IMR-90 (cell line): ENCODE results near the gene RAD51B. TPM values are rescaled to one million over a fixed set of nuclear protein-coding genes. Genes with fewer than 3 reads are reported as not detected.

Source experiments
- ATAC-seq: fragments of 200-7000 bp; cut with Tn5 transposase; 2 replicates; pipeline ENCODE4 v1.9.1; 2020; ENCODE audit warnings: low read depth, mild to moderate bottlenecking, moderate library complexity
- BruUV-seq: library from RNA; stranded (reverse); fragments of 400-500 nt; replicated peaks from 2 replicates; lab custom pipeline; 2021; lab: Mats Ljungman, UMichigan
- CTCF ChIA-PET: fragments of 300-600 bp; formaldehyde crosslinking; extraction: SDS; loops from one replicate; lab custom pipeline; 2021; ENCODE audit warnings: antibody characterized with exemption; lab: Yijun Ruan, JAX
- POLR2A ChIA-PET: fragments of 300-600 bp; sonication (Branson Sonifier 250); formaldehyde crosslinking; loops from one replicate; lab custom pipeline; 2022; ENCODE audit warnings: antibody characterized with exemption; ENCODE audit not compliant: unreplicated experiment; lab: Charles Lee
- DNase-seq: peaks from one replicate; pipeline ENCODE4 v3.0.0; 2013
- H2AFZ ChIP-seq: replicated peaks from 2 replicates; pipeline ENCODE3; 2013; ENCODE audit warnings: low read length, mild to moderate bottlenecking; ENCODE audit not compliant: poor library complexity
- H2AK5ac ChIP-seq: 2 replicates; pipeline ENCODE4 v1.6.1; 2013; ENCODE audit warnings: low read depth, low read length, inconsistent platforms
- H2AK9ac ChIP-seq: replicated peaks from 2 replicates; pipeline ENCODE3; 2013; ENCODE audit warnings: mild to moderate bottlenecking, low read depth, low read length, moderate library complexity; ENCODE audit not compliant: poor library complexity
- H2BK120ac ChIP-seq: 2 replicates; pipeline ENCODE4 v1.6.1; 2013; ENCODE audit warnings: low read depth, low read length, inconsistent platforms
- H2BK15ac ChIP-seq: 3 replicates; pipeline ENCODE4 v1.6.1; 2013; ENCODE audit warnings: low read depth, low read length, inconsistent platforms
- H2BK20ac ChIP-seq: 2 replicates; pipeline ENCODE4 v1.6.1; 2013; ENCODE audit warnings: low read depth, mild to moderate bottlenecking, inconsistent platforms, low read length, moderate library complexity
- H2BK5ac ChIP-seq: 2 replicates; pipeline ENCODE4 v1.6.1; 2013; ENCODE audit warnings: mild to moderate bottlenecking, low read depth, low read length, inconsistent platforms; ENCODE audit not compliant: poor library complexity, severe bottlenecking
- H3K14ac ChIP-seq: replicated peaks from 2 replicates; pipeline ENCODE4 v1.6.1; 2013; ENCODE audit warnings: low read depth, low read length, inconsistent platforms
- H3K18ac ChIP-seq: 2 replicates; pipeline ENCODE4 v1.6.1; 2013; ENCODE audit warnings: low read depth, low read length, control low read depth
- H3K23ac ChIP-seq: 2 replicates; pipeline ENCODE4 v1.6.1; 2013; ENCODE audit warnings: low read depth, low read length, inconsistent platforms
- H3K27ac ChIP-seq: 2 replicates; pipeline ENCODE4 v1.5.1; 2013; ENCODE audit warnings: mild to moderate bottlenecking, control low read depth, low read length; ENCODE audit not compliant: insufficient read depth
- H3K27me3 ChIP-seq: 2 replicates; pipeline ENCODE4 v1.6.1; 2013; ENCODE audit warnings: low read length; ENCODE audit not compliant: control insufficient read depth, insufficient read depth
- H3K36me3 ChIP-seq: 2 replicates; pipeline ENCODE4 v1.6.1; 2013; ENCODE audit warnings: low read length, mixed read lengths; ENCODE audit not compliant: control insufficient read depth, insufficient read depth
- H3K4ac ChIP-seq: 2 replicates; pipeline ENCODE4 v1.6.1; 2013; ENCODE audit warnings: low read depth, low read length, inconsistent platforms
- H3K4me1 ChIP-seq: 2 replicates; pipeline ENCODE4 v1.6.1; 2013; ENCODE audit warnings: low read length, mixed read lengths; ENCODE audit not compliant: control insufficient read depth, insufficient read depth
- H3K4me2 ChIP-seq: 2 replicates; pipeline ENCODE4 v1.6.1; 2013; ENCODE audit warnings: low read depth, mild to moderate bottlenecking, control low read depth, low read length, moderate library complexity
- H3K4me3 ChIP-seq: 2 replicates; pipeline ENCODE4 v1.5.1; 2013; ENCODE audit warnings: low read depth, mild to moderate bottlenecking, control low read depth, low read length, moderate library complexity; ENCODE audit not compliant: insufficient read depth
- H3K56ac ChIP-seq: 2 replicates; pipeline ENCODE4 v1.6.1; 2013; ENCODE audit warnings: low read length, inconsistent platforms; ENCODE audit not compliant: insufficient read depth; ENCODE audit errors: extremely low read depth
- H3K79me1 ChIP-seq, 2 experiments: 2 replicates each; pipeline ENCODE4 v1.6.1; 2013; ENCODE audit warnings: low read length in 2 of 2, inconsistent platforms in 1 of 2, low read depth in 1 of 2
- H3K9ac ChIP-seq: 2 replicates; pipeline ENCODE4 v1.6.1; 2013; ENCODE audit warnings: low read depth, low read length, control low read depth
- H3K9me1 ChIP-seq: 2 replicates; pipeline ENCODE4 v1.6.1; 2013; ENCODE audit warnings: low read length, inconsistent platforms; ENCODE audit not compliant: insufficient read depth
- H3K9me3 ChIP-seq: 2 replicates; pipeline ENCODE4 v1.6.1; 2013; ENCODE audit warnings: low read length; ENCODE audit not compliant: control insufficient read depth, insufficient read depth
- H4K20me1 ChIP-seq: 2 replicates; pipeline ENCODE4 v1.6.1; 2013; ENCODE audit warnings: low read length, inconsistent platforms; ENCODE audit not compliant: insufficient read depth
- H4K5ac ChIP-seq: 2 replicates; pipeline ENCODE4 v1.6.1; 2013; ENCODE audit warnings: mild to moderate bottlenecking, low read depth, low read length, control low read depth
- H4K8ac ChIP-seq, 2 experiments: 2 replicates each; pipeline ENCODE4 v1.6.1; 2013; ENCODE audit warnings: low read depth in 2 of 2, low read length in 2 of 2, control low read depth in 1 of 2, inconsistent platforms in 1 of 2
- H4K91ac ChIP-seq: 2 replicates; pipeline ENCODE4 v1.6.1; 2013; ENCODE audit warnings: low read depth, low read length, inconsistent platforms; ENCODE audit not compliant: insufficient read depth
- BHLHE40 ChIP-seq: fragments of 150-350 bp; IDR thresholded peaks from 2 replicates; pipeline ENCODE4 v1.6.1; 2016; ENCODE audit warnings: mild to moderate bottlenecking, low read depth, low read length
- CEBPB ChIP-seq: IDR thresholded peaks from 2 replicates; pipeline ENCODE4 v1.6.1; 2012; ENCODE audit warnings: low read depth, low read length, improper control_type of control experiment
- CHD1 ChIP-seq: IDR thresholded peaks from 2 replicates; pipeline ENCODE4 v1.6.1; 2012; ENCODE audit warnings: low read depth, low read length, improper control_type of control experiment
- MAFK ChIP-seq: IDR thresholded peaks from 2 replicates; pipeline ENCODE4 v1.6.1; 2012; ENCODE audit warnings: low read depth, low read length, improper control_type of control experiment
- MAZ ChIP-seq: IDR thresholded peaks from 2 replicates; pipeline ENCODE4 v1.6.1; 2012; ENCODE audit warnings: low read depth, mild to moderate bottlenecking, low read length, improper control_type of control experiment, moderate library complexity, borderline replicate concordance
- NFE2L2 ChIP-seq: fragments of 150-350 bp; IDR thresholded peaks from 2 replicates; pipeline ENCODE4 v1.6.1; 2016; ENCODE audit warnings: low read depth, mild to moderate bottlenecking, low read length
- RAD21 ChIP-seq: IDR thresholded peaks from 2 replicates; pipeline ENCODE4 v1.6.1; 2012; ENCODE audit warnings: low read length, improper control_type of control experiment
- RCOR1 ChIP-seq: IDR thresholded peaks from 2 replicates; pipeline ENCODE4 v1.6.1; 2012; ENCODE audit warnings: mild to moderate bottlenecking, low read length, improper control_type of control experiment; ENCODE audit not compliant: insufficient replicate concordance
- SMC3 ChIP-seq: fragments of 150-350 bp; IDR thresholded peaks from 2 replicates; pipeline ENCODE4 v1.6.1; 2016; ENCODE audit warnings: low read depth, mild to moderate bottlenecking, antibody characterized with exemption, low read length, moderate library complexity
- dilution Hi-C: fragments of 300-500 bp; cut with HindIII; formaldehyde crosslinking; loops from one replicate; pipeline ENCODE4 v1.14.3; 2018; ENCODE audit warnings: low sequenced_read_pairs; ENCODE audit not compliant: unreplicated experiment
- in situ Hi-C: fragments of 300-500 bp; cut with MboI; formaldehyde crosslinking; loops from 3 replicates; pipeline ENCODE4 v1.14.3; 2019; ENCODE audit warnings: low sequenced_read_pairs, inconsistent platforms, mixed read lengths
- intact Hi-C: fragments of 100-400 bp; cut with micrococcal nuclease; formaldehyde crosslinking; loops from 2 replicates; pipeline ENCODE4 v1.10.0; 2022
- polyA plus RNA-seq, 3 experiments: library from polyadenylated mRNA; depleted of rRNA; stranded (reverse); fragments of >200 nt; gene quantifications; 2 replicates each; pipeline ENCODE4 v1.2.3, GENCODE V29; 2012; ENCODE audit warnings: low replicate concordance in 1 of 3
- total RNA-seq: library from RNA; depleted of rRNA; stranded (reverse); fragments of >200 nt; gene quantifications from 2 replicates; pipeline ENCODE4 v1.2.3, GENCODE V29; 2012
- TF ChIP-seq, protein P1 (sequence below): fragments of 150-350 bp; IDR thresholded peaks from 2 replicates; pipeline ENCODE4 v1.6.1; 2017; ENCODE audit warnings: mild to moderate bottlenecking, antibody characterized with exemption, low read length, low read depth
- TF ChIP-seq, protein P2 (sequence below): conservative IDR thresholded peaks from 2 replicates; pipeline ENCODE4 v1.5.1; 2012; ENCODE audit warnings: mild to moderate bottlenecking, low read depth, low read length, improper control_type of control experiment
- TF ChIP-seq, protein P3 (sequence below): fragments of 150-350 bp; IDR thresholded peaks from 2 replicates; pipeline ENCODE4 v1.6.1; 2016; ENCODE audit warnings: low read depth, mild to moderate bottlenecking, low read length, moderate library complexity, borderline replicate concordance

Gene RAD51B
- total and polyA plus RNA-seq, 2 of the 4 experiments (the other 2 are of a cell fraction): 5.1 to 18.8 TPM

DNA sequence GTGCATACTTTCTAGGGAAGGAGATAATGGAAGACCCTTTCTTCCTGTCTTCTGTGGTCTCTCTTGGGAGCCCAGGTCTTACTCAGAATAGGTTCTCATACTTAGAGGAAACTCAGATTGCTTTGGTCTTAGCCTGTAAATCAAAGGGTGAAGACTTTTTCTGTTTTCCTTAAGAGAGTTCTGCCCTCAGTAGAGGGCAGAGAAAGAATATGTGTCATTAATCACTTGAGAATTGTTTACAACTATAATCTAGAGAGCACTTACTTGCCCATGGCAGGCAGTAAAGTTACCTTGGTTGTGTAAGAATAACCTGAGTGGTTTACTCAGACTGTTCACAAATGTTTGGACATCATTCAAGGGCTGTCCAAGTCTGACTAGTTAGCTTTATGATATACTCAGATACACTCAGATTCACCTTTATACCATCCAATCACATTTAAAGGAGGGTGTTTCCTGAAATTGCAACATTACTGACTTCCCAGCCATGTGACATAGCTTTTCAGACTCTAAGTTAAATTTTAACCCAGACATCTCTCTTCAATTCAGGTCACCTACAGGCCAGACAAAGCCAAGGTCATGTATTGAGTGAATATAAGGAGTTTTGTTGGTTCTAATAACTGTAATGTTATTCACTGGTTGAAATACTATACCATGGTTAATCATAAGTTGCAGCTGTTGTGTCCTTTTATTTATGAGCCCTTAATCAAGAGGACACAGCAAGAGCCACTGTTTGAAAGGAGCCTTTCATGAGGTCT lies 372.2 kb downstream of the RAD51B start:
- Histone ChIP-seq H2AFZ (no peak overlapping the region), H3K4me2 (no peak overlapping the region)
- no peak for ATAC-seq

More for the DNA sequence above, 372.2 kb downstream of the RAD51B start:
- H4K20me1 ChIP-seq: no peaks in the 10 kb centered on the region
- H3K36me3 ChIP-seq: no peaks in the 10 kb centered on the region
- in situ Hi-C loops (no loop called here), intact Hi-C loops (loop anchor here (10.0 kb wide), 1 partner anchor 87 kb away; no protein-coding TSS in a partner anchor), dilution Hi-C loops (no loop called here)
- H3K4ac ChIP-seq: no peak overlapping the region
- H3K27me3 ChIP-seq: no peaks in the 10 kb centered on the region
- H3K9ac ChIP-seq: no peak overlapping the region
- H3K4me1 ChIP-seq: peaks cover 2% of the 10 kb centered on the region; the same call in 1 of the 2 replicates
- H3K9me1 ChIP-seq: no peaks in the 10 kb centered on the region
- no peak overlapping the region for H3K4me3 ChIP-seq
- no peak overlapping the region for H2BK15ac ChIP-seq
- H3K27ac ChIP-seq: no peak overlapping the region
- H3K18ac ChIP-seq: peak overlapping the region; percentile 30; the same call in 1 of the 2 replicates
- ChIA-PET POLR2A (no interaction called here), CTCF (interaction anchor here (0.5 kb wide), 1 partner anchor 444 kb away, joined by 3 read pairs; no protein-coding TSS in a partner anchor)
- no peak overlapping the region for H3K14ac ChIP-seq
- no TSS peak for BruUV-seq
- no peaks in the 10 kb centered on the region for H3K79me1 ChIP-seq
- H4K8ac ChIP-seq: no peak overlapping the region
- DNase-seq: peak; percentile 37
- H3K23ac ChIP-seq: no peak overlapping the region
- TF ChIP-seq CEBPB: no peak
- TF ChIP-seq BHLHE40: no peak
- TF ChIP-seq SMC3: no peak
- no peak for TF ChIP-seq NFE2L2
- TF ChIP-seq, protein P1, sequence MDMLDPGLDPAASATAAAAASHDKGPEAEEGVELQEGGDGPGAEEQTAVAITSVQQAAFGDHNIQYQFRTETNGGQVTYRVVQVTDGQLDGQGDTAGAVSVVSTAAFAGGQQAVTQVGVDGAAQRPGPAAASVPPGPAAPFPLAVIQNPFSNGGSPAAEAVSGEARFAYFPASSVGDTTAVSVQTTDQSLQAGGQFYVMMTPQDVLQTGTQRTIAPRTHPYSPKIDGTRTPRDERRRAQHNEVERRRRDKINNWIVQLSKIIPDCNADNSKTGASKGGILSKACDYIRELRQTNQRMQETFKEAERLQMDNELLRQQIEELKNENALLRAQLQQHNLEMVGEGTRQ: no peak
- TF ChIP-seq, protein P2, sequence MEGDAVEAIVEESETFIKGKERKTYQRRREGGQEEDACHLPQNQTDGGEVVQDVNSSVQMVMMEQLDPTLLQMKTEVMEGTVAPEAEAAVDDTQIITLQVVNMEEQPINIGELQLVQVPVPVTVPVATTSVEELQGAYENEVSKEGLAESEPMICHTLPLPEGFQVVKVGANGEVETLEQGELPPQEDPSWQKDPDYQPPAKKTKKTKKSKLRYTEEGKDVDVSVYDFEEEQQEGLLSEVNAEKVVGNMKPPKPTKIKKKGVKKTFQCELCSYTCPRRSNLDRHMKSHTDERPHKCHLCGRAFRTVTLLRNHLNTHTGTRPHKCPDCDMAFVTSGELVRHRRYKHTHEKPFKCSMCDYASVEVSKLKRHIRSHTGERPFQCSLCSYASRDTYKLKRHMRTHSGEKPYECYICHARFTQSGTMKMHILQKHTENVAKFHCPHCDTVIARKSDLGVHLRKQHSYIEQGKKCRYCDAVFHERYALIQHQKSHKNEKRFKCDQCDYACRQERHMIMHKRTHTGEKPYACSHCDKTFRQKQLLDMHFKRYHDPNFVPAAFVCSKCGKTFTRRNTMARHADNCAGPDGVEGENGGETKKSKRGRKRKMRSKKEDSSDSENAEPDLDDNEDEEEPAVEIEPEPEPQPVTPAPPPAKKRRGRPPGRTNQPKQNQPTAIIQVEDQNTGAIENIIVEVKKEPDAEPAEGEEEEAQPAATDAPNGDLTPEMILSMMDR: no peak
- no peak for TF ChIP-seq RAD21
- TF ChIP-seq CHD1: no peak
- no peak for TF ChIP-seq RCOR1
- no peak for TF ChIP-seq MAFK
- no peak for TF ChIP-seq MAZ
- TF ChIP-seq, protein P3, sequence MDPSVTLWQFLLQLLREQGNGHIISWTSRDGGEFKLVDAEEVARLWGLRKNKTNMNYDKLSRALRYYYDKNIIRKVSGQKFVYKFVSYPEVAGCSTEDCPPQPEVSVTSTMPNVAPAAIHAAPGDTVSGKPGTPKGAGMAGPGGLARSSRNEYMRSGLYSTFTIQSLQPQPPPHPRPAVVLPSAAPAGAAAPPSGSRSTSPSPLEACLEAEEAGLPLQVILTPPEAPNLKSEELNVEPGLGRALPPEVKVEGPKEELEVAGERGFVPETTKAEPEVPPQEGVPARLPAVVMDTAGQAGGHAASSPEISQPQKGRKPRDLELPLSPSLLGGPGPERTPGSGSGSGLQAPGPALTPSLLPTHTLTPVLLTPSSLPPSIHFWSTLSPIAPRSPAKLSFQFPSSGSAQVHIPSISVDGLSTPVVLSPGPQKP: no peak
- H4K5ac ChIP-seq: no peak overlapping the region
- no peak overlapping the region for H2AK9ac ChIP-seq
- no peaks in the 10 kb centered on the region for H3K9me3 ChIP-seq
- H2BK120ac ChIP-seq: no peak overlapping the region
- H2AK5ac ChIP-seq: no peak overlapping the region
- H3K56ac ChIP-seq: no peak overlapping the region
- H4K91ac ChIP-seq: no peak overlapping the region
- no peak overlapping the region for H2BK5ac ChIP-seq
- no peak overlapping the region for H2BK20ac ChIP-seq
